ENCODE measurements around the gene UBA1. TPM values are rescaled to one million over a fixed set of nuclear protein-coding genes. Genes with fewer than 3 reads are reported as not detected.

Gene UBA1
- total RNA-seq, 1 donor from 2014 or later: 503 TPM

DNA sequence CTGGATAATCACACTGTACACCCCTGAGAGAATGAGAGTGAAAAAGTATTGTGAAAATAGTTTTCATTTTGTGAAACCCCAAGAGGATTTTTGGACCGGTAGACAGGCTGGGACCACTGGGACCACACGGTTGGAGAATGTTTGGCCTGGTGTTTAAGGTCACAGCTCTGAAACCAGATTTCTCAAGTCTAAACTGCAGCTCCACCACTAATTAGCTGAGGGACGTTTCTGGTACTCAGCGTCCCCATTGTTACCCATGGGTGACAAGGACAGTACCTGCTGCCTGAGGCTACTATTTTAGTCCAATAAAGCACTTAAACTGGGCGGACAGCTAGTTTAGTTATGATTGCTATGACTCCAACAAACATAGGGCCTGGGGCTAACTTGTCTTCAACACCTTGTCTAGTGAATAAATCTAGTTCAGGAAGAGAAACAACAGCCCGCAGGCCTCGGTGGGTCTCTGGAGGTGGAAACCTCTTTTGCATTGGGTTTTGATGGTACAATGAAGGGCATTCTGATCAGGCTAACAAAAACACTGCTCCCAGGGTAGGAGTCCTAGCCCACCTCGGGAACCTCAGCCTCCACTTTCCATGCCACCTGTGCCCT is 38.7 kb downstream of the UBA1 start:
- Mint-ChIP-seq H3K4me1 (ENCODE audit: low read depth, unreplicated experiment) (peaks cover 6% of the 10 kb centered on the region), H3K36me3 (ENCODE audit: unreplicated experiment) (no peaks in the 10 kb centered on the region), H3K4me3 (ENCODE audit: unreplicated experiment) (peak overlapping the region; percentile 99), H3K27ac (ENCODE audit: unreplicated experiment) (peak overlapping the region; percentile 100), H3K9me3 (ENCODE audit: unreplicated experiment) (peaks cover 3% of the 10 kb centered on the region), H3K27me3 (ENCODE audit: unreplicated experiment) (peaks cover 3% of the 10 kb centered on the region)
- no peak for TF ChIP-seq CTCF (IDR thresholded peaks at IDR 0.05; ENCODE audit: partially characterized antibody, unreplicated experiment)
- DNase-seq: no peak

DNA sequence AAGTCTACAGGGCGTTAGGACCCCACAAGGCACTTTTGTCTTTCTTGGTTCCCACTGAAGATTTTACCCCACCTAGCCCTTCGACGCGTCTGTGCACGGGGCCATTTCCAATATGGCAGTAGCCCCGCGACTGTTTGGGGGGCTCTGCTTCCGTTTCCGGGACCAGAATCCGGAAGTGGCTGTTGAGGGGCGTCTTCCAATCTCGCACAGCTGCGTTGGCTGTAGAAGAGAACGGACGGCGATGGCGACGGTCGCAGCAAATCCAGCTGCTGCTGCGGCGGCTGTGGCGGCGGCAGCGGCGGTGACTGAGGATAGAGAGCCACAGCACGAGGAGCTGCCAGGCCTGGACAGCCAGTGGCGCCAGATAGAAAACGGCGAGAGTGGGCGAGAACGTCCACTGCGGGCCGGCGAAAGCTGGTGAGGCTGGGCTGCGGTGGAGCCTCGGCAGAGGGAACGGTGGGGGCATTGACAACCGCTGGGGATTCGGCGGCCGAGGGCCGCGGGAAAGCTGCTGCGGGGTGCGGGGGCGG is 39.2 kb downstream of the UBA1 start, which contains the start of gene USP11:
Gene USP11, plus strand, starts transcription at position 207 of the 530 bp plus-strand sequence. Its CDS starts 35 bp downstream, at position 242.
- peaks cover 6% of the 10 kb centered on the region for H3K4me1 Mint-ChIP-seq (ENCODE audit: low read depth, unreplicated experiment)
- H3K27ac Mint-ChIP-seq (ENCODE audit: unreplicated experiment): peak within 1 kb of the TSS; percentile 100
- TF ChIP-seq CTCF (IDR thresholded peaks at IDR 0.05; ENCODE audit: partially characterized antibody, unreplicated experiment): no peak
- peaks cover 3% of the 10 kb centered on the region for H3K9me3 Mint-ChIP-seq (ENCODE audit: unreplicated experiment)
- H3K36me3 Mint-ChIP-seq (ENCODE audit: unreplicated experiment): no peaks in the 10 kb centered on the region
- peak; percentile 64 for DNase-seq
- H3K4me3 Mint-ChIP-seq (ENCODE audit: unreplicated experiment): peak within 1 kb of the TSS; percentile 99
- peaks cover 3% of the 10 kb centered on the region for H3K27me3 Mint-ChIP-seq (ENCODE audit: unreplicated experiment)

- TF ChIP-seq CTCF (IDR thresholded peaks at IDR 0.05; ENCODE audit: partially characterized antibody, unreplicated experiment): no peak
- Mint-ChIP-seq H3K36me3 (ENCODE audit: unreplicated experiment) (no peaks in the 10 kb centered on the region), H3K27ac (ENCODE audit: unreplicated experiment) (peak overlapping the region; percentile 100), H3K4me1 (ENCODE audit: low read depth, unreplicated experiment) (peaks cover 6% of the 10 kb centered on the region), H3K27me3 (ENCODE audit: unreplicated experiment) (peaks cover 3% of the 10 kb centered on the region), H3K4me3 (ENCODE audit: unreplicated experiment) (peak overlapping the region; percentile 99), H3K9me3 (ENCODE audit: unreplicated experiment) (peaks cover 3% of the 10 kb centered on the region)
- DNase-seq: peak; percentile 85
Observed at GRCh38 chrX:47233333-47234113, 39.9 kb downstream of the UBA1 start.

- Mint-ChIP-seq H3K27ac (ENCODE audit: unreplicated experiment) (peak overlapping the region; percentile 70), H3K36me3 (ENCODE audit: unreplicated experiment) (no peaks in the 10 kb centered on the region), H3K9me3 (ENCODE audit: unreplicated experiment) (peaks cover 3% of the 10 kb centered on the region), H3K4me3 (ENCODE audit: unreplicated experiment) (peak overlapping the region; percentile 99), H3K4me1 (ENCODE audit: low read depth, unreplicated experiment) (peaks cover 6% of the 10 kb centered on the region), H3K27me3 (ENCODE audit: unreplicated experiment) (peaks cover 3% of the 10 kb centered on the region)
- no peak for TF ChIP-seq CTCF (IDR thresholded peaks at IDR 0.05; ENCODE audit: partially characterized antibody, unreplicated experiment)
- DNase-seq: no peak
Observed at GRCh38 chrX:47234583-47234982, 41.0 kb downstream of the UBA1 start.

Measured in glutamatergic neuron (in vitro differentiated cells).